Epithelial cell of proximal tubule (primary cell): ENCODE data around the gene ICAM3. TPM values are rescaled to one million over a fixed set of nuclear protein-coding genes. Genes with fewer than 3 reads are reported as not detected.
"Not testable (repeated sequence)": the region's sequence is repeated elsewhere in the genome, so short reads cannot be mapped to it uniquely, and the experiment has no call there.

Source experiments
- DNase-seq: peaks from one replicate; pipeline ENCODE4 v3.0.0-alpha.2; 2011; ENCODE audit warnings: low read depth
- H3K4me3 ChIP-seq: 2 replicates; pipeline ENCODE4 v1.5.1; 2011; ENCODE audit warnings: low read depth, mild to moderate bottlenecking, low read length
- total RNA-seq: library from RNA; depleted of rRNA; stranded (reverse); fragments of >200 nt; gene quantifications from 2 replicates; pipeline ENCODE4 v1.2.3, GENCODE V29; 2015
- TF ChIP-seq, protein P1 (sequence below): conservative IDR thresholded peaks from 2 replicates; pipeline ENCODE4 v1.5.1; 2012; ENCODE audit warnings: low read depth, mild to moderate bottlenecking, low read length

Gene ICAM3
- total RNA-seq, 1 donor from 2014 or later = 3.4 TPM

DNA sequence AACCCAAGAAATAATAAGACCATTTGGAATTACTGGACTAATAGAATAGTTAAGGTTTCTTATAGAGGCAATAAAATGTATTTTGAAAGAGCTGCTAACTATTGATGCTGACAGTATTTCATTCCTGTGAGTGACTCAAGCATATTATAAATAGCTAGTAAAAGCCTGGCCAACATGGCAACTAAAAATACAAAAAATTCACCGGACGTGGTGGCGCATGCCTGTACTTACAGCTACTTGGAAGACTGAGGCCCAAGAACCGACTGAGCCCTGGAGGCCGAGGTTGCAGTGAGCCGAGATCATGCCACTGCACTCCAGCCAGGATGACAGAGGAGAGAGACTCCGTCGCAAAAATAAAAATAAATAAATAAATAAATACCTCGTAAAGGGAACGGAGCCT is 5.4 kb upstream of the ICAM3 start:
- TF ChIP-seq, protein P1, sequence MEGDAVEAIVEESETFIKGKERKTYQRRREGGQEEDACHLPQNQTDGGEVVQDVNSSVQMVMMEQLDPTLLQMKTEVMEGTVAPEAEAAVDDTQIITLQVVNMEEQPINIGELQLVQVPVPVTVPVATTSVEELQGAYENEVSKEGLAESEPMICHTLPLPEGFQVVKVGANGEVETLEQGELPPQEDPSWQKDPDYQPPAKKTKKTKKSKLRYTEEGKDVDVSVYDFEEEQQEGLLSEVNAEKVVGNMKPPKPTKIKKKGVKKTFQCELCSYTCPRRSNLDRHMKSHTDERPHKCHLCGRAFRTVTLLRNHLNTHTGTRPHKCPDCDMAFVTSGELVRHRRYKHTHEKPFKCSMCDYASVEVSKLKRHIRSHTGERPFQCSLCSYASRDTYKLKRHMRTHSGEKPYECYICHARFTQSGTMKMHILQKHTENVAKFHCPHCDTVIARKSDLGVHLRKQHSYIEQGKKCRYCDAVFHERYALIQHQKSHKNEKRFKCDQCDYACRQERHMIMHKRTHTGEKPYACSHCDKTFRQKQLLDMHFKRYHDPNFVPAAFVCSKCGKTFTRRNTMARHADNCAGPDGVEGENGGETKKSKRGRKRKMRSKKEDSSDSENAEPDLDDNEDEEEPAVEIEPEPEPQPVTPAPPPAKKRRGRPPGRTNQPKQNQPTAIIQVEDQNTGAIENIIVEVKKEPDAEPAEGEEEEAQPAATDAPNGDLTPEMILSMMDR = no peak
- H3K4me3 ChIP-seq = no peak overlapping the region
- DNase-seq = no peak

DNA sequence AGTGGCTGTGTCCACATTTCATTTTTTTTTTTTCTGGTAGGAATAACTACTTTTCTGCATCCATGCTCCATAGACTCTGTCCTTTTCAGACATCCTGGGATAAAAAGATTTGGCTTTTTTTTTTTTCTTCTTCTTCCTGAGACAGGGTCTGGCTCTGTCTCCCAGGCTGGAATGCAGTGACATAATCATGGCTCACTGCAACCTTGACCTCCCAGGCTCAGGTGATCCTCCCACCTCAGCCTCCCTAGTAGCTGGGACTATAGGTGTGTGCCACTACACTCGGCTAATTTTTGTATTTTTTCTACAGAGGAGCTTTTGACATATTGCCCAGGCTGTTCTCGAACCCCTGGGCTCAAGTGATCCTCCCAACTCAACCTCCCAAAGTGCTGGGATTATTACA is 4.1 kb upstream of the ICAM3 start:
- DNase-seq = no peak
- TF ChIP-seq, protein P1 = no peak
- no peak overlapping the region for H3K4me3 ChIP-seq

GRCh38 chr19:10339977-10340376 is 553 bp upstream of the ICAM3 start:
- DNase-seq = no peak
- no peak overlapping the region for H3K4me3 ChIP-seq
- TF ChIP-seq, protein P1 = no peak

DNA sequence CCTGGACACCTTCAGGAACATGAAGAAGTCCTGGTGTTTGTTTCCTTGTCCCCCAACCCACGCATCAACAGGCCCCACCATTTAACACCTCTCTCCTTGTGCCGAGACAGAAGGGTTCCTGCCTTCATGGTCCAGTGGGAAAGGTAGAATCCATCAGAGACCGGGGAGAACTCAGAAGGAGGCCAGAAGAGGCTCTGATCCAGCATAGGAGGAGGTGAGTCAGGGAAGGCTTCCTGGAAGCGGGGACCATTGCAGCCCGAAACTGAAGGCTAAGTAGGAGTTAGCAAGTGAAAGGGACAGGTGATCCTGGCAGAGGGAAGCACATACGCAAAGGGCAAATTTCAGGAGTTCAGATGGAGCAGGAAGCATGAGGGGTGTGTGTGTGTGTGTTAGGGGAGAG is 484 bp downstream of the ICAM3 start:
- H3K4me3 ChIP-seq = no peak overlapping the region
- DNase-seq = no peak
- TF ChIP-seq, protein P1 = no peak

DNA sequence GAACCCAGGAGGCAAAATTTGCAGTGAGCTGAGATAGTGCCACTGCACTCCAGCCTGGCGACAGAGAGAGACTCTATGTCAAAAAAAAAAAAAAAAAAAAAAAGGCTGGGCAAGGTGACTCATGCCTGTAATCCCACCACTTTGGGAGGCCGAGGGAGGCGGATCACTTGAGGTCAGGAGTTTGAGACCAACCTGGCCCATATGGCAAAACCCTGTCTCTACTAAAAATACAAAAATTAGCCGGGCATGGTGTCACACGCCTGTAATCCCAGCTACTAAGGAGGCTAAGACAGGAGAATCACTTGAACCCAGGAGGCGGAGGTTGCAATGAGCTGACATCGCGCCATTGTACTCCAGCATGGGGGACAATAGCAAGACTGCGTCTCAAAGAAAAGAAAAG is 2.7 kb downstream of the ICAM3 start:
- DNase-seq, H3K4me3 ChIP-seq: not testable (repeated sequence)

GRCh38 chr19:10335352-10335985 is 4.0 kb downstream of the ICAM3 start:
- H3K4me3 ChIP-seq = no peak overlapping the region
- no peak for DNase-seq
- TF ChIP-seq, protein P1 = no peak

- H3K4me3 ChIP-seq = peak overlapping the region; percentile 92
- TF ChIP-seq, protein P1 = peak; percentile 17
- DNase-seq = peak; percentile 53
Observed at GRCh38 chr19:10334588-10335351, 4.7 kb downstream of the ICAM3 start.
